ENCODE results near the gene STKLD1.
"Not testable (repeated sequence)": the region's sequence is repeated elsewhere in the genome, so short reads cannot be mapped to it uniquely, and the experiment has no call there.

Gene STKLD1

DNA sequence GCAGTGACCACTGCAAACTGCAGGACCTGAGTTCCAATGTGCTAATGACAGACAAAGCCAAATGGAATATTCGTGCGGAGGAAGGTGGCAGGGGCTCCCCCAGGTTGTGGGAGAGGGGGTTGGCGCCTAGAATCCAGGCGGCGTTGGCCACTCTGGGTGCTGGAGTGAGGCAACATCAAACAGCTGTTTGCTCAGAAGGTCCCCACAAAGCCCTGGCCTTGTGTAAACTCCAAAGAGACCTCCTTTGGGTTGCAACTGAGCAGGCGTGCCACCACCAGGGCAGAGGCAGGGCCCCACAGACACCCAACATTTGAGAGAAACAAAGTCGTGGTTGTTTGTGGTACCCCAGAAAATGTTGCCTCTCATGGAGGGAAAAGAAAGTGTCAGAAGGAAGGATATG lies 14.5 kb downstream of the STKLD1 start:
- TF ChIP-seq ZNF384 (IDR thresholded peaks at IDR 0.05) (no peak), NFRKB (IDR thresholded peaks at IDR 0.05) (no peak), SUZ12 (IDR thresholded peaks at IDR 0.05) (no peak), ARNT (IDR thresholded peaks at IDR 0.05) (no peak), CTBP1 (IDR thresholded peaks at IDR 0.05; ENCODE audit: borderline replicate concordance) (no peak), LEF1 (IDR thresholded peaks at IDR 0.05; ENCODE audit: borderline replicate concordance) (no peak), HDGF (IDR thresholded peaks at IDR 0.05; ENCODE audit: borderline replicate concordance) (no peak), TARDBP (IDR thresholded peaks at IDR 0.05) (no peak), BHLHE40 (IDR thresholded peaks at IDR 0.05; ENCODE audit: borderline replicate concordance) (no peak), FOXK2 (IDR thresholded peaks at IDR 0.05) (no peak), FOXM1 (IDR thresholded peaks at IDR 0.05; ENCODE audit: borderline replicate concordance) (no peak), L3MBTL2 (conservative IDR thresholded peaks at IDR 0.05) (no peak), FOXA1 (IDR thresholded peaks at IDR 0.05) (no peak), SP1 (IDR thresholded peaks at IDR 0.05) (no peak), ELF4 (IDR thresholded peaks at IDR 0.05) (no peak)
- TF ChIP-seq, protein P1, sequence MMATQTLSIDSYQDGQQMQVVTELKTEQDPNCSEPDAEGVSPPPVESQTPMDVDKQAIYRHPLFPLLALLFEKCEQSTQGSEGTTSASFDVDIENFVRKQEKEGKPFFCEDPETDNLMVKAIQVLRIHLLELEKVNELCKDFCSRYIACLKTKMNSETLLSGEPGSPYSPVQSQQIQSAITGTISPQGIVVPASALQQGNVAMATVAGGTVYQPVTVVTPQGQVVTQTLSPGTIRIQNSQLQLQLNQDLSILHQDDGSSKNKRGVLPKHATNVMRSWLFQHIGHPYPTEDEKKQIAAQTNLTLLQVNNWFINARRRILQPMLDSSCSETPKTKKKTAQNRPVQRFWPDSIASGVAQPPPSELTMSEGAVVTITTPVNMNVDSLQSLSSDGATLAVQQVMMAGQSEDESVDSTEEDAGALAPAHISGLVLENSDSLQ (IDR thresholded peaks at IDR 0.05), result no peak
- no peak for DNase-seq (ENCODE audit: extremely low spot score)
- ChIA-PET CTCF (no interaction called here), POLR2A (no interaction called here)

DNA sequence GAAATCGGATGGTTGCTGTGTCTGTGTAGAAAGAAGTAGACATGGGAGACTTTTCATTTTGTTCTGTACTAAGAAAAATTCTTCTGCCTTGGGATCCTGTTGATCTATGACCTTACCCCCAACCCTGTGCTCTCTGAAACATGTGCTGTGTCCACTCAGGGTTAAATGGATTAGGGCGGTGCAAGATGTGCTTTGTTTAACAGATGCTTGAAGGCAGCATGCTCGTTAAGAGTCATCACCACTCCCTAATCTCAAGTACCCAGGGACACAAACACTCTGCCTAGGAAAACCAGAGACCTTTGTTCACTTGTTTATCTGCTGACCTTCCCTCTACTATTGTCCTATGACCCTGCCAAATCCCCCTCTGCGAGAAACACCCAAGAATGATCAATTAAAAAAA lies 15.3 kb downstream of the STKLD1 start:
- CTCF ChIA-PET; DNase-seq (ENCODE audit: extremely low spot score); POLR2A ChIA-PET: not testable (repeated sequence)

DNA sequence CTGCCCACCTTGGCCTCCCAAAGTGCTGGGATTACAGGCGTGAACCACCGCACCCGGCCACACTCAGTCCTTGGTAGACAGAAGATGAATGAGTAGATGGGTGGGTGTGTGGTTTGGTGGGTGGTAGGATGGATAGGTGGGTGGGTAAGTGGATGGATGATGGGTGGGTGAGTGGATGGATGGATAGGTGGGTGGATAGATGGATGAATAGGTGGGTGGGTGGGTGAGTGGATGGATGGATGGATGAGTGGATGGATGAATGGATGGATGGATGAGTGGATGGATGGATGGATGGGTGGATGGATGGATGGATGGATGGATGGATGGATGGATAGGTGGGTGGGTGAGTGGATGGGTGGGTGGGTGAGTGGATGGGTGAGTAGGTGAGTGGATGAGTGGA lies 16.1 kb downstream of the STKLD1 start:
- CTCF ChIA-PET; POLR2A ChIA-PET; DNase-seq (ENCODE audit: extremely low spot score): not testable (repeated sequence)

DNA sequence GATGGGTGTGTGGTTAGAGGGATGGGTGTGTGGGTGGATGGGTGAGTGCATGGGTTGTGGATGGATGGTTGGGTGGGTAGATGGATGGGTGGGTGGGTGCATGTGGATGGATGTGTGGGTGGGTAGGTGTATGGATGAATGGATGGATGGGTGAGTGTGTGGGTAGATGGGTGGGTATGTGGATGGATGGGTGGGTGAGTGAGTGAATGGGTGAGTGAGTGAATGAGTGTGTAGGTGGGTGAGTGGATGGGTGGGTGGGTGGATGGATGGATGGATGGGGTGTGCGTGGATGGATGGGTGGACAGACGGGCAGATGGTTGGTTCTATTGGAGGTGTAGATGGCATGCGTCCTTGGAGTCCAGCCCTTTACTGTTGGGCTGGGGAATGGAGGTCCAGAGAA lies 17.2 kb downstream of the STKLD1 start:
- no peak for TF ChIP-seq SP1 (IDR thresholded peaks at IDR 0.05)

DNA sequence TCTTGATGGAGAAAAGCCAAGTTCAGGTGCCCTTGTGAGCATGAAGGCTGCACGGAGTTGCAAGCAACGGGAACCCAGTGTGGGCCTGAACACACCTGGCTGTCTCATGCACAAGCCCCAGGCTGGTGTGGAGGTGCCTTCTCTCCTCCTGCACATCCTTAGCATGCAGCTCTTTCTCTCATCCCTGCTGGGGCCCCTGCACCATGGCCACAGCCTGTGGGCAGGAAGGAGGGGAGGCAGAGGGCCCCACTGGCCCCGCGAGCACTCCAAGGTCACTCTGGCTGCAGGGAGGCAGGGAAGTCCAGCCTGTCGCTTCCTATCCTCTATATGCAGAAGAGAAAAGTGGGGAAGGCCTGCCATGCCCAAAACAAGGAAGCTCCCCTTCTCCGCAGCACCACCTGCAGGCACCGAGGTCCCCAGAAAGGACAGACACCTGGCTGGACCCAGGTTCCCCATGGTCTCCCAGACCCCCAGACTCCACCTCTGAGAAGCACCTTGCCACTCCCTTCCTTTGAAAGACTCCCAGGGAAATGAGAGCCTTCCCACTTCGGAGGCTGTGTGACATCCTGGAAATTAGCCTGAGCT lies 18.6 kb downstream of the STKLD1 start:
- TF ChIP-seq CTBP1 (IDR thresholded peaks at IDR 0.05; ENCODE audit: borderline replicate concordance), result no peak
- TF ChIP-seq FOXA1 (IDR thresholded peaks at IDR 0.05), result no peak
- TF ChIP-seq FOXK2 (IDR thresholded peaks at IDR 0.05), result no peak
- TF ChIP-seq, protein P1 (IDR thresholded peaks at IDR 0.05), result no peak
- TF ChIP-seq NFRKB (IDR thresholded peaks at IDR 0.05), result no peak
- no peak for TF ChIP-seq SP1 (IDR thresholded peaks at IDR 0.05)
- TF ChIP-seq FOXM1 (IDR thresholded peaks at IDR 0.05; ENCODE audit: borderline replicate concordance), result no peak
- no peak for TF ChIP-seq LEF1 (IDR thresholded peaks at IDR 0.05; ENCODE audit: borderline replicate concordance)
- no peak for TF ChIP-seq ARNT (IDR thresholded peaks at IDR 0.05)
- TF ChIP-seq ELF4 (IDR thresholded peaks at IDR 0.05), result no peak
- TF ChIP-seq L3MBTL2 (conservative IDR thresholded peaks at IDR 0.05), result no peak
- TF ChIP-seq TARDBP (IDR thresholded peaks at IDR 0.05), result no peak
- no peak for TF ChIP-seq SUZ12 (IDR thresholded peaks at IDR 0.05)
- TF ChIP-seq BHLHE40 (IDR thresholded peaks at IDR 0.05; ENCODE audit: borderline replicate concordance), result no peak
- TF ChIP-seq HDGF (IDR thresholded peaks at IDR 0.05; ENCODE audit: borderline replicate concordance), result no peak
- no peak for TF ChIP-seq ZNF384 (IDR thresholded peaks at IDR 0.05)
- ChIA-PET POLR2A (interaction anchor here (0.7 kb wide), 1 partner anchor 24 kb away, joined by 3 read pairs; no protein-coding TSS in a partner anchor), CTCF (no interaction called here)
- DNase-seq (ENCODE audit: extremely low spot score), result no peak

More for the DNA sequence above, 17.2 kb downstream of the STKLD1 start:
- no peak for DNase-seq (ENCODE audit: extremely low spot score)
- ChIA-PET POLR2A (no interaction called here), CTCF (no interaction called here)

DNA sequence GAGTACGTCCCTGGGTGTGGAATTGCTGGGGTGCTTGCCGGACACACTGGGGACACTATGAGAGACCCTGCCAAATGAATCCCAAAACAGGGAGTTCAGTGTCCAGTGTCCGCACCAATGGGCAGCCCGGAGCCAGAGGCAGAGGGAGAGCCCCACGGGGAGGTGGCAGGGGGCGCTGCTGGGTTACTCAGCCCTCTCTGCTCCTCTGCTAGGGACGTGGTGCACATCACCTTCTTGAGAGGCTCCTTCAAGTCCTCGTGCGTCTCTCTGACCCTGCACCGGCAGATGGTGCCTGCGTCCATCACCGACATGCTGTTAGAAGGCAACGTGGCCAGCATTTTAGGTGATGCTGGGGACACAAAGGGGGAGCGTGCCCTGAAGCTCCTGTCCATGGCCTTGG lies 20.8 kb downstream of the STKLD1 start:
- CTCF ChIA-PET, result interaction anchor here (0.8 to 1.0 kb wide), 2 partner anchors 34 to 90 kb away, joined by 3 to 5 read pairs; no protein-coding TSS in a partner anchor
- TF ChIP-seq ARNT (IDR thresholded peaks at IDR 0.05) (no peak), ELF4 (IDR thresholded peaks at IDR 0.05) (no peak), SP1 (IDR thresholded peaks at IDR 0.05) (no peak), HDGF (IDR thresholded peaks at IDR 0.05; ENCODE audit: borderline replicate concordance) (no peak)
- TF ChIP-seq, protein P1 (IDR thresholded peaks at IDR 0.05), result no peak
- POLR2A ChIA-PET, result no interaction called here
- peak; percentile 48 for DNase-seq (ENCODE audit: extremely low spot score)

DNA sequence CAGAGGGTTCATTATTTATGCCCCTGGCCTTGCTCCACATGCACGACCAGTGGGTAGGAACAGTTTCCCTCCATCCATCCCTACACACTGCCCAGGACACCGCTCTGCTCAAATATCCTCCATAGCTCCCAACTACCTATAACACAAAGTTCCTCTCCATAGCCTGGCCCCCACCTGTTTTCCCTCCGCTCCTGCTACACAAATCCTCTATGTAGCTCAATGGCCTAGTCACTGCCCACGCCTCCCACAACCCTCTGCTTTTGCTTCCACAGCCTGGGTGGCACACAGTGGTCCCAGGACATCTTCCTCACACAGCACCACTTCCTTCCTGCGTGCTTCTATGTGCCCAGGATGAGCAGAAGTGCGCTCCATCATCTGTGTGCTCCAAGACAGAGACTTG lies 21.2 kb downstream of the STKLD1 start:
- ChIA-PET CTCF (interaction anchor here (0.8 kb wide), 1 partner anchor 34 kb away, joined by 5 read pairs; no protein-coding TSS in a partner anchor), POLR2A (no interaction called here)
- TF ChIP-seq HDGF (IDR thresholded peaks at IDR 0.05; ENCODE audit: borderline replicate concordance) (no peak), FOXA1 (IDR thresholded peaks at IDR 0.05) (no peak), FOXK2 (IDR thresholded peaks at IDR 0.05) (no peak), NFRKB (IDR thresholded peaks at IDR 0.05) (no peak), TARDBP (IDR thresholded peaks at IDR 0.05) (no peak), SUZ12 (IDR thresholded peaks at IDR 0.05) (no peak), ARNT (IDR thresholded peaks at IDR 0.05) (no peak), ELF4 (IDR thresholded peaks at IDR 0.05) (no peak), LEF1 (IDR thresholded peaks at IDR 0.05; ENCODE audit: borderline replicate concordance) (no peak), FOXM1 (IDR thresholded peaks at IDR 0.05; ENCODE audit: borderline replicate concordance) (no peak), BHLHE40 (IDR thresholded peaks at IDR 0.05; ENCODE audit: borderline replicate concordance) (no peak), SP1 (IDR thresholded peaks at IDR 0.05) (no peak), CTBP1 (IDR thresholded peaks at IDR 0.05; ENCODE audit: borderline replicate concordance) (no peak), ZNF384 (IDR thresholded peaks at IDR 0.05) (no peak), L3MBTL2 (conservative IDR thresholded peaks at IDR 0.05) (no peak)
- TF ChIP-seq, protein P1 (IDR thresholded peaks at IDR 0.05), result no peak
- no peak for DNase-seq (ENCODE audit: extremely low spot score)
